Endothelial cell of umbilical vein (primary cell): ENCODE measurements around the gene QSOX2. TPM values are rescaled to one million over a fixed set of nuclear protein-coding genes. Genes with fewer than 3 reads are reported as not detected.

Source experiments
- BruUV-seq: library from RNA; stranded (reverse); fragments of 400-500 nt; replicated peaks from 2 replicates; lab custom pipeline; 2021; lab: Mats Ljungman, UMichigan
- CTCF ChIA-PET: fragments of 300-600, 350-600 bp; sonication (Branson Sonifier 250); formaldehyde crosslinking; loops from one replicate; lab custom pipeline; 2021; ENCODE audit warnings: antibody characterized with exemption, inconsistent platforms; lab: Charles Lee
- POLR2A ChIA-PET: fragments of 300-600, 350-600 bp; sonication (Branson Sonifier 250); formaldehyde crosslinking; loops from one replicate; lab custom pipeline; 2021; ENCODE audit warnings: antibody characterized with exemption, inconsistent platforms; lab: Charles Lee
- DNase-seq: peaks from one replicate; pipeline ENCODE4 v3.0.0-alpha.2; 2011; ENCODE audit warnings: low read depth, low spot score
- FAIRE-seq: peaks from 2 replicates; lab custom pipeline; 2011; peaks lifted over from hg19 to GRCh38; lab: Jason Lieb, UNC
- H2AFZ ChIP-seq: 2 replicates; pipeline ENCODE4 v1.6.0; 2012; ENCODE audit warnings: low read depth, low read length, control low read depth, inconsistent platforms
- H3K27ac ChIP-seq: 2 replicates; pipeline ENCODE4 v1.5.1; 2011; ENCODE audit warnings: low read depth, mild to moderate bottlenecking, control low read depth, low read length, moderate library complexity; ENCODE audit not compliant: insufficient read depth
- H3K27me3 ChIP-seq, 2 experiments: 2 replicates each; pipeline versions ENCODE4 v1.6.0 to v1.6.1; 2011; ENCODE audit warnings: low read length in 2 of 2, mixed read lengths in 1 of 2; ENCODE audit not compliant: control insufficient read depth in 2 of 2, insufficient read depth in 2 of 2
- H3K36me3 ChIP-seq, 2 experiments: 2 replicates in 1 of 2; 3 replicates in 1 of 2; pipeline ENCODE4 v1.5.1; 2011; ENCODE audit warnings: low read length in 2 of 2, mild to moderate bottlenecking in 1 of 2, moderate library complexity in 1 of 2; ENCODE audit not compliant: control insufficient read depth in 2 of 2, insufficient read depth in 2 of 2; ENCODE audit errors: extremely low read depth in 1 of 2
- H3K4me1 ChIP-seq: 3 replicates; pipeline ENCODE4 v1.5.1; 2011; ENCODE audit warnings: mild to moderate bottlenecking, low read length; ENCODE audit not compliant: control insufficient read depth, insufficient read depth; ENCODE audit errors: extremely low read depth
- H3K4me2 ChIP-seq: 2 replicates; pipeline ENCODE4 v1.6.1; 2011; ENCODE audit warnings: low read length, control low read depth, mixed read lengths; ENCODE audit not compliant: insufficient read depth
- H3K4me3 ChIP-seq, 3 experiments: fragments of 200-600 bp in 1 of 3; sonication (generic), shearing (Covaris generic) in 1 of 3; replicated peaks in 1 of 3; 2 replicates each; pipeline ENCODE4 v1.5.1; 2011 to 2016; ENCODE audit warnings: control low read depth in 3 of 3, low read length in 3 of 3, mild to moderate bottlenecking in 2 of 3, inconsistent platforms in 1 of 3, low read depth in 1 of 3, moderate library complexity in 1 of 3; ENCODE audit not compliant: insufficient read depth in 1 of 3
- H3K79me2 ChIP-seq: 2 replicates; pipeline ENCODE4 v1.6.0; 2012; ENCODE audit warnings: low read length, inconsistent platforms; ENCODE audit not compliant: control insufficient read depth, insufficient read depth
- H3K9ac ChIP-seq: replicated peaks from 2 replicates; pipeline ENCODE3; 2011; ENCODE audit warnings: low read length, control low read depth; ENCODE audit not compliant: insufficient read depth; ENCODE audit errors: extremely low read depth
- H3K9me1 ChIP-seq: replicated peaks from 3 replicates; pipeline ENCODE4 v1.6.0; 2011; ENCODE audit warnings: mild to moderate bottlenecking, low read length; ENCODE audit not compliant: control insufficient read depth, insufficient read depth; ENCODE audit errors: extremely low read depth
- H3K9me3 ChIP-seq: replicated peaks from 2 replicates; pipeline ENCODE4 v1.5.1; 2012; ENCODE audit warnings: low read length, inconsistent platforms; ENCODE audit not compliant: control insufficient read depth, insufficient read depth
- H4K20me1 ChIP-seq: replicated peaks from 2 replicates; pipeline ENCODE3; 2011; ENCODE audit warnings: mild to moderate bottlenecking, low read length; ENCODE audit not compliant: control insufficient read depth, insufficient read depth; ENCODE audit errors: extremely low read depth
- EZH2 ChIP-seq: IDR thresholded peaks from 2 replicates; pipeline ENCODE4 v1.6.1; 2012; ENCODE audit warnings: borderline replicate concordance, low read depth, mild to moderate bottlenecking, moderate library complexity, low read length, inconsistent platforms; ENCODE audit not compliant: severe bottlenecking
- FOS ChIP-seq: IDR thresholded peaks from 2 replicates; pipeline ENCODE4 v1.6.1; 2011; ENCODE audit warnings: mild to moderate bottlenecking, low read length, moderate library complexity, borderline replicate concordance; ENCODE audit not compliant: insufficient read depth
- dilution Hi-C: fragments of 300-500 bp; cut with MboI; formaldehyde crosslinking; loops from one replicate; pipeline ENCODE4 v1.15.0; 2019; ENCODE audit warnings: low sequenced_read_pairs; ENCODE audit not compliant: extremely low pct_ligation_motif_present
- intact Hi-C: fragments of 100-400 bp; cut with micrococcal nuclease; formaldehyde crosslinking; loops from one replicate; pipeline ENCODE4 v1.10.0; 2022
- polyA plus RNA-seq, 4 experiments: library from polyadenylated mRNA; depleted of rRNA in 3 of 4; stranded (reverse) in 3 of 4; unstranded in 1 of 4; fragments of >200 nt; gene quantifications; 2 replicates each; pipeline versions ENCODE4 v1.2.1 to v1.2.3, GENCODE V29; 2011 to 2012; ENCODE audit warnings: missing spikeins in 1 of 4
- total RNA-seq: library from RNA; stranded (reverse); gene quantifications from 2 replicates; pipeline ENCODE4 v1.2.3, GENCODE V29; 2021
- TF ChIP-seq, protein P1 (sequence below), 2 donors: IDR thresholded peaks; 1 replicate in 1 of 2; 2 replicates in 1 of 2; pipeline ENCODE4 v1.5.1; 2011; ENCODE audit warnings: low read length in 2 of 2, mild to moderate bottlenecking in 2 of 2, moderate library complexity in 2 of 2, control low read depth in 1 of 2, inconsistent platforms in 1 of 2, low read depth in 1 of 2; ENCODE audit not compliant: insufficient read depth in 1 of 2; ENCODE audit errors: extremely low read depth in 1 of 2

The QSOX2 gene
- total and polyA plus RNA-seq, 2 donors (not counting 3 experiments of a cell fraction or from before 2014, with no cell fraction given): 16.4 to 23.4 TPM

DNA sequence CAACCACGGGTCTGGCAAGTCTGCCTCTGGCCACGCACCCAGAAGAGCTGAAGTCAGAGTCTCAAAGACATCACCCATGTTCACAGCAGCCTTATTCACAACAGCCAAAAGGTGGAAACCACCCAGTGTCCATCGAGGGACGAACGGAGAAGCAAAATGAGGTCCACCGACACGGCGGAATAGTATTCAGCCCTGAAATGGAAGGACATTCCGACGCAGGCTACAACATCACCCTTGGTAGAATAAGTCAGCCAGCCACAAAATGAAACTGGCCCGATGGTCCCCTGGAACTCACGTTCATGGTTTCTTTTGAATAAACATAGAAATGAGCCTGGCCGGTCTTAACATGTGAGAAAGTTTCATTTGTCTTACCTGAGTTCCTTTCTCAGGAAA, 41.4 kb upstream of the QSOX2 start:
- CTCF ChIA-PET: interaction anchor here (1.0 to 1.2 kb wide), 2 partner anchors 117 to 154 kb away, joined by 3 read pairs; no protein-coding TSS in a partner anchor
- no peaks in the 10 kb centered on the region for H4K20me1 ChIP-seq
- no peak overlapping the region for H3K4me2 ChIP-seq
- dilution Hi-C loops: no loop called here
- TF ChIP-seq, protein P1, sequence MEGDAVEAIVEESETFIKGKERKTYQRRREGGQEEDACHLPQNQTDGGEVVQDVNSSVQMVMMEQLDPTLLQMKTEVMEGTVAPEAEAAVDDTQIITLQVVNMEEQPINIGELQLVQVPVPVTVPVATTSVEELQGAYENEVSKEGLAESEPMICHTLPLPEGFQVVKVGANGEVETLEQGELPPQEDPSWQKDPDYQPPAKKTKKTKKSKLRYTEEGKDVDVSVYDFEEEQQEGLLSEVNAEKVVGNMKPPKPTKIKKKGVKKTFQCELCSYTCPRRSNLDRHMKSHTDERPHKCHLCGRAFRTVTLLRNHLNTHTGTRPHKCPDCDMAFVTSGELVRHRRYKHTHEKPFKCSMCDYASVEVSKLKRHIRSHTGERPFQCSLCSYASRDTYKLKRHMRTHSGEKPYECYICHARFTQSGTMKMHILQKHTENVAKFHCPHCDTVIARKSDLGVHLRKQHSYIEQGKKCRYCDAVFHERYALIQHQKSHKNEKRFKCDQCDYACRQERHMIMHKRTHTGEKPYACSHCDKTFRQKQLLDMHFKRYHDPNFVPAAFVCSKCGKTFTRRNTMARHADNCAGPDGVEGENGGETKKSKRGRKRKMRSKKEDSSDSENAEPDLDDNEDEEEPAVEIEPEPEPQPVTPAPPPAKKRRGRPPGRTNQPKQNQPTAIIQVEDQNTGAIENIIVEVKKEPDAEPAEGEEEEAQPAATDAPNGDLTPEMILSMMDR (IDR thresholded peaks at IDR 0.05; ENCODE audit: extremely low read depth in 1 of 2, insufficient read depth in 1 of 2, low read depth in 1 of 2, low read length in 2 of 2): no peak
- TF ChIP-seq EZH2: no peak
- H2AFZ ChIP-seq: no peak overlapping the region
- H3K9me1 ChIP-seq: no peaks in the 10 kb centered on the region
- no peak overlapping the region for H3K9ac ChIP-seq
- no peak for FAIRE-seq
- no peaks in the 10 kb centered on the region for H3K36me3 ChIP-seq
- intact Hi-C loops: loop anchor here (10.0 kb wide), 2 partner anchors 322 to 682 kb away; partner anchors contain the start of gene UBAC1
- no peak overlapping the region for H3K4me3 ChIP-seq
- no peaks in the 10 kb centered on the region for H3K4me1 ChIP-seq
- POLR2A ChIA-PET: no interaction called here
- DNase-seq: no peak
- H3K9me3 ChIP-seq: no peaks in the 10 kb centered on the region
- no peaks in the 10 kb centered on the region for H3K27me3 ChIP-seq
- no TSS peak for BruUV-seq
- no peak overlapping the region for H3K27ac ChIP-seq
- no peaks in the 10 kb centered on the region for H3K79me2 ChIP-seq

DNA sequence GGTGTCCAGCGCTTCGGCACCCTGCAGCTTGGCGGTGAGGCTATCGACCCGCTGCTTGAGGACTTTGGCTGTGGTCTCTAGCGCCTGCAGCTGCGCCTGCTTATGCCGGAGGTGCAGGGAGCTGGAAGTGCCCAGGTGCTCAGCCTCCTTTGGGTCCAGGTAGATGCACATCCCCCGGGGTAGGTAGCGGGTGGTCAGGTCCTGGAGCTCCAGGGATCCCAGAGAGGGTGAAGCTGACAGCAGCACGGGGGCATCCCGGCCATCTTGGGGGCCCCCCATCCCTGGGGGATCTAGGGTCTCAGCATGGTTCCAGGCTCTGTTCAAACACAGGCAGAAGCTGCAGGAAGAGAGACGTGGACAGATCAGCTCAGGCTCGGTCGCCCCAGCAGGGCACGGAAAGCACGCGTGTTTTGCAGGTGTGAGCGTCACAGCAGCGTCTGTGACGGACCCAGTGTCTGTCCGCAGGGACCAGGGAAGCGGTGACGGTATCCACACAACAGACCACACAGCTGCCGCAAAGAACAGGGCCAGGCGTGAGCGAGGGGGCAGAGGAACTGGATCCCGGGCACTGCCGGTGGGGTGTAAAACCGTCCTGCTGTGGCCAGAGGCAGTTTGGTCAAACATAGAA, 40.9 kb upstream of the QSOX2 start:
- H2AFZ ChIP-seq: no peak overlapping the region

More for the DNA sequence above, 40.9 kb upstream of the QSOX2 start:
- BruUV-seq: no TSS peak
- TF ChIP-seq FOS: no peak
- no peak for FAIRE-seq
- H3K79me2 ChIP-seq: no peaks in the 10 kb centered on the region
- intact Hi-C loops (loop anchor here (10.0 kb wide), 2 partner anchors 322 to 682 kb away; partner anchors contain the start of gene UBAC1), dilution Hi-C loops (no loop called here)
- no peak for DNase-seq
- no peak overlapping the region for H3K4me3 ChIP-seq
- H3K27ac ChIP-seq: no peak overlapping the region
- H3K9me3 ChIP-seq: no peaks in the 10 kb centered on the region
- no peak overlapping the region for H3K4me2 ChIP-seq
- no peaks in the 10 kb centered on the region for H3K9me1 ChIP-seq
- H4K20me1 ChIP-seq: no peaks in the 10 kb centered on the region
- no peak overlapping the region for H3K9ac ChIP-seq
- no peaks in the 10 kb centered on the region for H3K36me3 ChIP-seq
- H3K4me1 ChIP-seq: no peaks in the 10 kb centered on the region
- no peaks in the 10 kb centered on the region for H3K27me3 ChIP-seq
- POLR2A ChIA-PET: no interaction called here
- CTCF ChIA-PET: no interaction called here
